HEK293 (cell line): ENCODE results near the gene EYS.
"Not testable (repeated sequence)": the region's sequence is repeated elsewhere in the genome, so short reads cannot be mapped to it uniquely, and the experiment has no call there.

Experiments
- CTCF ChIA-PET: fragments of 350-600 bp; formaldehyde crosslinking; extraction: SDS; loops from one replicate; lab custom pipeline; 2021; ENCODE audit warnings: antibody characterized with exemption; lab: Yijun Ruan, JAX
- POLR2A ChIA-PET: fragments of 300-600 bp; formaldehyde crosslinking; extraction: SDS; loops from one replicate; lab custom pipeline; 2020; ENCODE audit warnings: antibody characterized with exemption, inconsistent platforms; lab: Yijun Ruan, JAX
- H3K27ac ChIP-seq: fragments of 200-500 bp; sonication (Bioruptor generic); 2 replicates; pipeline ENCODE4 v1.5.1; 2014; ENCODE audit warnings: low read depth, low read length, control low read depth, inconsistent platforms; ENCODE audit errors: extremely low read depth
- H3K36me3 ChIP-seq, 2 experiments: fragments of 200-500 bp in 1 of 2; sonication (Bioruptor generic) in 1 of 2; 1 replicate in 1 of 2; 2 replicates in 1 of 2; pipeline ENCODE4 v1.5.1; 2014 to 2017; ENCODE audit warnings: inconsistent platforms in 2 of 2, low read length in 2 of 2; ENCODE audit not compliant: control insufficient read depth in 2 of 2, insufficient read depth in 1 of 2
- H3K4me1 ChIP-seq: fragments of 200-500 bp; sonication (Bioruptor generic); 2 replicates; pipeline ENCODE4 v1.5.1; 2014; ENCODE audit warnings: mild to moderate bottlenecking, low read length, inconsistent platforms; ENCODE audit not compliant: control insufficient read depth, insufficient read depth
- H3K4me3 ChIP-seq: 2 replicates; pipeline ENCODE4 v1.5.1; 2011; ENCODE audit warnings: low read depth, mild to moderate bottlenecking, control low read depth, low read length, moderate library complexity
- H3K9me3 ChIP-seq: fragments of 200-500 bp; sonication (Bioruptor generic); 2 replicates; pipeline ENCODE4 v1.5.1; 2014; ENCODE audit warnings: low read depth, low read length, inconsistent platforms; ENCODE audit not compliant: control insufficient read depth, insufficient read depth
- FEZF1 ChIP-seq: fragments of 450-650 bp; formaldehyde crosslinking; IDR thresholded peaks from 2 replicates; pipeline ENCODE4 v1.5.1; 2016; ENCODE audit warnings: missing biosample characterization, missing genetic modification characterization
- GFI1B ChIP-seq: fragments of 450-650 bp; formaldehyde crosslinking; IDR thresholded peaks from 2 replicates; pipeline ENCODE4 v1.5.1; 2016; ENCODE audit warnings: missing biosample characterization, missing genetic modification characterization
- GLI4 ChIP-seq: fragments of 450-650 bp; formaldehyde crosslinking; IDR thresholded peaks from 2 replicates; pipeline ENCODE4 v1.5.1; 2016; ENCODE audit warnings: missing biosample characterization, missing genetic modification characterization
- KLF16 ChIP-seq: fragments of 450-650 bp; formaldehyde crosslinking; IDR thresholded peaks from 2 replicates; pipeline ENCODE4 v1.5.1; 2017; ENCODE audit warnings: missing biosample characterization, missing genetic modification characterization
- SP2 ChIP-seq: fragments of 450-650 bp; formaldehyde crosslinking; IDR thresholded peaks from 2 replicates; pipeline ENCODE4 v1.5.1; 2016; ENCODE audit warnings: missing biosample characterization, missing genetic modification characterization
- YY1 ChIP-seq: fragments of 450-650 bp; formaldehyde crosslinking; IDR thresholded peaks from 2 replicates; pipeline ENCODE4 v1.5.1; 2018; ENCODE audit warnings: missing biosample characterization, missing genetic modification characterization
- ZFP37 ChIP-seq: fragments of 450-650 bp; formaldehyde crosslinking; IDR thresholded peaks from 2 replicates; pipeline ENCODE4 v1.5.1; 2016; ENCODE audit warnings: missing biosample characterization, missing genetic modification characterization
- ZNF10 ChIP-seq: fragments of 450-650 bp; formaldehyde crosslinking; IDR thresholded peaks from 2 replicates; pipeline ENCODE4 v1.5.1; 2017; ENCODE audit warnings: missing biosample characterization, missing genetic modification characterization
- ZNF140 ChIP-seq: fragments of 450-650 bp; formaldehyde crosslinking; IDR thresholded peaks from 2 replicates; pipeline ENCODE4 v1.5.1; 2016; ENCODE audit warnings: missing biosample characterization, missing genetic modification characterization
- ZNF175 ChIP-seq: fragments of 450-650 bp; formaldehyde crosslinking; IDR thresholded peaks from 2 replicates; pipeline ENCODE4 v1.5.1; 2016; ENCODE audit warnings: missing biosample characterization, missing genetic modification characterization
- ZNF184 ChIP-seq: fragments of 450-650 bp; IDR thresholded peaks from 2 replicates; pipeline ENCODE4 v1.5.1; 2018; ENCODE audit warnings: missing biosample characterization, mild to moderate bottlenecking, missing genetic modification characterization
- ZNF202 ChIP-seq: fragments of 450-650 bp; formaldehyde crosslinking; IDR thresholded peaks from 2 replicates; pipeline ENCODE4 v1.5.1; 2016; ENCODE audit warnings: missing biosample characterization, missing genetic modification characterization, borderline replicate concordance
- ZNF548 ChIP-seq: fragments of 450-650 bp; formaldehyde crosslinking; IDR thresholded peaks from 2 replicates; pipeline ENCODE4 v1.5.1; 2016; ENCODE audit warnings: missing biosample characterization, missing genetic modification characterization
- ZNF555 ChIP-seq: fragments of 450-650 bp; formaldehyde crosslinking; conservative IDR thresholded peaks from 2 replicates; pipeline ENCODE4 v1.5.1; 2017; ENCODE audit warnings: missing biosample characterization, mild to moderate bottlenecking, missing genetic modification characterization, inconsistent platforms
- ZNF610 ChIP-seq: fragments of 450-650 bp; formaldehyde crosslinking; IDR thresholded peaks from 2 replicates; pipeline ENCODE4 v1.5.1; 2016; ENCODE audit warnings: missing biosample characterization, missing genetic modification characterization, borderline replicate concordance
- ZNF658 ChIP-seq: fragments of 450-650 bp; formaldehyde crosslinking; IDR thresholded peaks from 2 replicates; pipeline ENCODE4; 2016; ENCODE audit warnings: missing biosample characterization, missing genetic modification characterization
- ZNF747 ChIP-seq: fragments of 450-650 bp; formaldehyde crosslinking; IDR thresholded peaks from 2 replicates; pipeline ENCODE4 v1.5.1; 2016; ENCODE audit warnings: missing biosample characterization, missing genetic modification characterization
- ZNF777 ChIP-seq: fragments of 450-650 bp; formaldehyde crosslinking; IDR thresholded peaks from 2 replicates; pipeline ENCODE4 v1.5.1; 2017; ENCODE audit warnings: missing biosample characterization, missing genetic modification characterization, borderline replicate concordance
- ZNF792 ChIP-seq: fragments of 450-650 bp; formaldehyde crosslinking; IDR thresholded peaks from 2 replicates; pipeline ENCODE4 v1.5.1; 2016; ENCODE audit warnings: missing biosample characterization, missing genetic modification characterization
- ZSCAN23 ChIP-seq: fragments of 450-650 bp; formaldehyde crosslinking; IDR thresholded peaks from 2 replicates; pipeline ENCODE4 v1.5.1; 2016; ENCODE audit warnings: missing biosample characterization, missing genetic modification characterization
- ZSCAN30 ChIP-seq: fragments of 450-650 bp; IDR thresholded peaks from 2 replicates; pipeline ENCODE4 v1.5.1; 2018; ENCODE audit warnings: missing biosample characterization, mild to moderate bottlenecking, missing genetic modification characterization, moderate library complexity
- TF ChIP-seq, protein P1 (sequence below): fragments of 450-650 bp; formaldehyde crosslinking; IDR thresholded peaks from 2 replicates; pipeline ENCODE4 v1.5.1; 2017; ENCODE audit warnings: missing biosample characterization, missing genetic modification characterization
- TF ChIP-seq, protein P2 (sequence below): fragments of 450-650 bp; formaldehyde crosslinking; IDR thresholded peaks from 2 replicates; pipeline ENCODE4 v1.5.1; 2016; ENCODE audit warnings: missing biosample characterization, missing genetic modification characterization

Gene EYS

DNA sequence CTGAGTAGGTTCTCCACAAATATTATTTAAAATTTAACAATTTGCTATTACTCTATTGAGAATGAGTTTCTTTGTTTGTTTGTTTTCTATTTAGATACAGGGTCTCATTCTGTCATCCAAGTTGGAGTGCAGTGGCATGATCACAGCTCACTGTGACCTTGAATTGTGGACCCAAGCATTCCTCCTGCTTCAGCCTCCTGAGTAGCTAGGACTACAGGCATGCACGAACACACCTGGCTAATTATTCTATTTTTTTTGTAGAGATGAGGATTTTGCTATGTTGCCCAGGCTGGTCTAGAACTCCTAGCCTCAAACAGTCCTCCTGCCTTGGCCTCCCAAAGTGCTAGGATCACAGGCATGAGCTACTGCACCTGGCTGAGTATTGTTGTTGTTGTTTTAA is 1949.2 kb downstream of the EYS start:
- ChIA-PET CTCF (interaction anchor here (5.9 kb wide), 1 partner anchor 405 kb away, joined by 50 read pairs; no protein-coding TSS in a partner anchor), POLR2A (no interaction called here)
- Histone ChIP-seq H3K27ac (no peak overlapping the region), H3K36me3 (no peaks in the 10 kb centered on the region), H3K4me1 (no peaks in the 10 kb centered on the region), H3K9me3 (no peaks in the 10 kb centered on the region), H3K4me3 (no peak overlapping the region)
- no peak for TF ChIP-seq KLF16 (tag by site-specific recombination)
- TF ChIP-seq ZNF658: no peak
- TF ChIP-seq YY1: no peak
- TF ChIP-seq ZNF140 (tag by site-specific recombination): no peak

DNA sequence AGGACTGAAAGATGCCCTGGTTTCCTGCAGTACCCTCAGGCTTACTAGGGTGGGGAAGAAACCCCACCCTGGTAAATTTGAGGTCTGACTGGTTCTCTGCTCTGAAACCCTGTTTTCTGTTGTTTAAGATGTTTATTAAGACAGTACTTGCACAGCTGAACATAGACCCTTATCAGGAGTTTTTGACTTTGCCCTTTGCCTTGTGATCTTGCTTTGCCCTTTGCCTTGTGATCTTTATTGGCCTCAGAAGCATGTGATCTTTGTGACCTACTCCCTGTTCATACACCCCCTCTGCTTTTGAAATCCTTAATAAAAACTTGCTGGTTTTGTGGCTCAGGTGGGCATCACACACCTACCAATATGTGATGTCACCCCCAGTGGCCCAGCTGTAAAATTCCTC is 1949.8 kb downstream of the EYS start:
- H3K36me3 ChIP-seq, H3K27ac ChIP-seq, H3K9me3 ChIP-seq, POLR2A ChIA-PET, H3K4me1 ChIP-seq, CTCF ChIA-PET, H3K4me3 ChIP-seq: not testable (repeated sequence)

DNA sequence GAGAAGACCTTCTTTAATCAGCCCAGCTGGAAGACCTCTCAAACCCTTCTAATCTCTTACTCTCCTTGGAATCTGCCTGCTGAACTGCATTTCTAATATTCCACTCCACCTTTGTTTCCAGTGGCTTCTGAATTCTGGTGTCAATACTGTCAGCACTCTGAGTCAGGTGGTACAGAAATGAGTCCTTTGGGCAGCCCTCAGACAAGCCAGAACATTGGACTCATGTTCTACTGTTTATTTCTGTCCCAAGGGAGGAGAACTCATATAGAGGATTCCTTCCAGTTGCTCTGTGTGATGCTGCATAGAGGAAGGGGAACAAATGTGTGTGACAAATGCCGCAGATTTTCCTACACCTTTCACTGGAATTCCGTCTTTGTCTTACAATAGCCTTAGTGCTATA is 1956.6 kb downstream of the EYS start:
- no peaks in the 10 kb centered on the region for H3K36me3 ChIP-seq
- ChIA-PET CTCF (interaction anchor here (1.0 kb wide), 1 partner anchor 397 kb away, joined by 4 read pairs; no protein-coding TSS in a partner anchor), POLR2A (no interaction called here)
- no peak for TF ChIP-seq ZNF555
- no peak for TF ChIP-seq ZNF184 (tag by site-specific recombination)
- TF ChIP-seq ZSCAN23 (tag by site-specific recombination): no peak
- no peak for TF ChIP-seq ZNF792 (tag by site-specific recombination)
- no peak for TF ChIP-seq ZNF175 (tag by site-specific recombination)
- no peak for TF ChIP-seq ZSCAN30 (tag by site-specific recombination)
- no peaks in the 10 kb centered on the region for H3K4me1 ChIP-seq
- no peak overlapping the region for H3K4me3 ChIP-seq
- no peak overlapping the region for H3K27ac ChIP-seq
- no peaks in the 10 kb centered on the region for H3K9me3 ChIP-seq

DNA sequence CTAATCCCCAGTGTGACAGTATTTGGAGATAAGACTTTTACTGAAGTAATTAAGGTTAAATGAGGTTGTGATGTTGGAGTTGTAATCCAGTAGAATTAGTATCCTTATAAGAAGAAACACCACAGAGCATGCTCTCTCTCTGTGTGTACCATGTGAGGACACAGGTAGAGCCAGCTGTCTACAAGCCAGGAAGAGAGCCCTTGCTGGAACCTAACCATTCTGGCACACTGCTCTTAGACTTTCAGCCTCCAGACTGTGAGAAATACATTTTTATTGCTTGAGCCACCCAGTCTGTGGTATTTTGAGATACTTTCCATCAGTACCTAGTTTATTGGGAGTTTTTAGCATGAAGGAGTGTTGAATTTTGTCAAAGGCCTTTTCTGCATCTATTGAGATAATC is 1961.2 kb downstream of the EYS start:
- Histone ChIP-seq H3K4me3 (no peak overlapping the region), H3K36me3 (no peaks in the 10 kb centered on the region), H3K4me1 (no peaks in the 10 kb centered on the region), H3K27ac (no peak overlapping the region), H3K9me3 (no peaks in the 10 kb centered on the region)
- ChIA-PET CTCF (no interaction called here), POLR2A (no interaction called here)
- no peak for TF ChIP-seq FEZF1 (tag by site-specific recombination)
- TF ChIP-seq, protein P1, sequence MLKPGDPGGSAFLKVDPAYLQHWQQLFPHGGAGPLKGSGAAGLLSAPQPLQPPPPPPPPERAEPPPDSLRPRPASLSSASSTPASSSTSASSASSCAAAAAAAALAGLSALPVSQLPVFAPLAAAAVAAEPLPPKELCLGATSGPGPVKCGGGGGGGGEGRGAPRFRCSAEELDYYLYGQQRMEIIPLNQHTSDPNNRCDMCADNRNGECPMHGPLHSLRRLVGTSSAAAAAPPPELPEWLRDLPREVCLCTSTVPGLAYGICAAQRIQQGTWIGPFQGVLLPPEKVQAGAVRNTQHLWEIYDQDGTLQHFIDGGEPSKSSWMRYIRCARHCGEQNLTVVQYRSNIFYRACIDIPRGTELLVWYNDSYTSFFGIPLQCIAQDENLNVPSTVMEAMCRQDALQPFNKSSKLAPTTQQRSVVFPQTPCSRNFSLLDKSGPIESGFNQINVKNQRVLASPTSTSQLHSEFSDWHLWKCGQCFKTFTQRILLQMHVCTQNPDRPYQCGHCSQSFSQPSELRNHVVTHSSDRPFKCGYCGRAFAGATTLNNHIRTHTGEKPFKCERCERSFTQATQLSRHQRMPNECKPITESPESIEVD (tag by site-specific recombination): no peak
- no peak for TF ChIP-seq ZNF747
- no peak for TF ChIP-seq SP2 (tag by site-specific recombination)
- TF ChIP-seq ZNF658: no peak
- TF ChIP-seq ZNF777: no peak
- no peak for TF ChIP-seq GFI1B (tag by site-specific recombination)
- TF ChIP-seq, protein P2, sequence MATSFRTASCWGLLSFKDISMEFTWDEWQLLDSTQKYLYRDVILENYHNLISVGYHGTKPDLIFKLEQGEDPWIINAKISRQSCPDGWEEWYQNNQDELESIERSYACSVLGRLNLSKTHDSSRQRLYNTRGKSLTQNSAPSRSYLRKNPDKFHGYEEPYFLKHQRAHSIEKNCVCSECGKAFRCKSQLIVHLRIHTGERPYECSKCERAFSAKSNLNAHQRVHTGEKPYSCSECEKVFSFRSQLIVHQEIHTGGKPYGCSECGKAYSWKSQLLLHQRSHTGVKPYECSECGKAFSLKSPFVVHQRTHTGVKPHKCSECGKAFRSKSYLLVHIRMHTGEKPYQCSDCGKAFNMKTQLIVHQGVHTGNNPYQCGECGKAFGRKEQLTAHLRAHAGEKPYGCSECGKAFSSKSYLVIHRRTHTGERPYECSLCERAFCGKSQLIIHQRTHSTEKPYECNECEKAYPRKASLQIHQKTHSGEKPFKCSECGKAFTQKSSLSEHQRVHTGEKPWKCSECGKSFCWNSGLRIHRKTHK (tag by site-specific recombination): no peak
- no peak for TF ChIP-seq ZNF610 (tag by site-specific recombination)
- no peak for TF ChIP-seq ZNF202
- no peak for TF ChIP-seq ZNF10 (tag by site-specific recombination)
- no peak for TF ChIP-seq GLI4 (tag by site-specific recombination)
- no peak for TF ChIP-seq ZNF548 (tag by site-specific recombination)
- no peak for TF ChIP-seq ZFP37 (tag by site-specific recombination)
- TF ChIP-seq, all 188 proteins: peak for 0
